Ovary (tissue), 3 donors: Measurements from ENCODE around the gene IFNGR1.

Experiments
- CTCF ChIP-seq, 3 donors: fragments of 450-650 bp in 2 of 3; fragments of 200-600 bp in 1 of 3; IDR thresholded peaks; one replicate each; pipeline versions ENCODE4 v1.5.1 to v1.8.0; 2016 to 2022; ENCODE audit warnings: antibody characterized with exemption in 3 of 3, mild to moderate bottlenecking in 1 of 3
- EP300 ChIP-seq: sonication (generic); formaldehyde crosslinking; IDR thresholded peaks from one replicate; pipeline ENCODE4 v1.6.1; 2017; ENCODE audit warnings: antibody characterized with exemption
- POLR2A ChIP-seq: fragments of 450-650 bp; IDR thresholded peaks from one replicate; pipeline ENCODE4 v1.6.1; 2017; ENCODE audit warnings: antibody characterized with exemption, mild to moderate bottlenecking, moderate library complexity
- donor health status: DM: no; HTN: no; CAD: no.

GRCh38 chr6:137224799-137225198, 5.6 kb upstream of the IFNGR1 start:
- TF ChIP-seq POLR2A (no peak), CTCF (IDR thresholded peaks at IDR 0.05) (no peak), EP300 (no peak)
